NB4 (cell line): ENCODE results near the gene NFE2L1.

ENCODE experiments used
- DNase-seq: peaks from one replicate; pipeline ENCODE4 v3.0.0; 2010; ENCODE audit warnings: low read depth
- H3K4me3 ChIP-seq: one replicate; pipeline ENCODE4 v1.5.1; 2011; ENCODE audit warnings: mild to moderate bottlenecking, low read depth, low read length, moderate library complexity
- MYC ChIP-seq: IDR thresholded peaks from 2 replicates; pipeline ENCODE4 v1.6.1; 2011; ENCODE audit warnings: low read depth, low read length
- POLR2A ChIP-seq: IDR thresholded peaks from 2 replicates; pipeline ENCODE4 v1.6.1; 2011; ENCODE audit warnings: mild to moderate bottlenecking; ENCODE audit not compliant: insufficient read length; ENCODE audit errors: extremely low read depth
- TF ChIP-seq, protein P1 (sequence below): IDR thresholded peaks from one replicate; pipeline ENCODE4 v1.5.1; 2012; ENCODE audit warnings: low read depth, low read length
- TF ChIP-seq, protein P2 (sequence below): IDR thresholded peaks from 2 replicates; pipeline ENCODE4 v1.6.1; 2011; ENCODE audit warnings: low read depth, low read length

The NFE2L1 gene

GRCh38 chr17:48059125-48059668 lies 11.0 kb downstream of the NFE2L1 start:
- DNase-seq: no peak

DNA sequence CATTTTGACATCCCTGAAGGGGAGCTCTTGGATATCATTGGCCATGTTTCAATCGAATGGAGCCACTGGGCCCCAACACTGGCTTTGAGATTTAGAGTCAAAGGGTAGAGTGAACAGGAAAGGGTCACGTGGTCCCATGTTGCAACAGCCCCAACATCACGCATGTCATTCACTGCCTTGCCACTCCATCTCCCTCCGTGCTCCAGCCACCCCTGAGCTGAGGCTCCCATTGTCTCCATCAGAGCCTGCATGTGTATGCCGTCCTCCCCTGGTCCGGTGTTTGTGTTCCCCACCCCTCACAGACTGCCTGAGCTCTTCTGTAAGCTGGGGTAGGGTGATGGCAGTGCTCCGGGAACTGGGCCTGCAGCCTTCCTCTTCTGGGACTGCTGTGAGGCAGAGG lies 12.1 kb downstream of the NFE2L1 start:
- H3K4me3 ChIP-seq: no peak overlapping the region
- DNase-seq: no peak
- TF ChIP-seq POLR2A (no peak), MYC (no peak)
- TF ChIP-seq, protein P1, sequence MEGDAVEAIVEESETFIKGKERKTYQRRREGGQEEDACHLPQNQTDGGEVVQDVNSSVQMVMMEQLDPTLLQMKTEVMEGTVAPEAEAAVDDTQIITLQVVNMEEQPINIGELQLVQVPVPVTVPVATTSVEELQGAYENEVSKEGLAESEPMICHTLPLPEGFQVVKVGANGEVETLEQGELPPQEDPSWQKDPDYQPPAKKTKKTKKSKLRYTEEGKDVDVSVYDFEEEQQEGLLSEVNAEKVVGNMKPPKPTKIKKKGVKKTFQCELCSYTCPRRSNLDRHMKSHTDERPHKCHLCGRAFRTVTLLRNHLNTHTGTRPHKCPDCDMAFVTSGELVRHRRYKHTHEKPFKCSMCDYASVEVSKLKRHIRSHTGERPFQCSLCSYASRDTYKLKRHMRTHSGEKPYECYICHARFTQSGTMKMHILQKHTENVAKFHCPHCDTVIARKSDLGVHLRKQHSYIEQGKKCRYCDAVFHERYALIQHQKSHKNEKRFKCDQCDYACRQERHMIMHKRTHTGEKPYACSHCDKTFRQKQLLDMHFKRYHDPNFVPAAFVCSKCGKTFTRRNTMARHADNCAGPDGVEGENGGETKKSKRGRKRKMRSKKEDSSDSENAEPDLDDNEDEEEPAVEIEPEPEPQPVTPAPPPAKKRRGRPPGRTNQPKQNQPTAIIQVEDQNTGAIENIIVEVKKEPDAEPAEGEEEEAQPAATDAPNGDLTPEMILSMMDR: no peak
- TF ChIP-seq, protein P2, sequence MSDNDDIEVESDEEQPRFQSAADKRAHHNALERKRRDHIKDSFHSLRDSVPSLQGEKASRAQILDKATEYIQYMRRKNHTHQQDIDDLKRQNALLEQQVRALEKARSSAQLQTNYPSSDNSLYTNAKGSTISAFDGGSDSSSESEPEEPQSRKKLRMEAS: no peak

More at GRCh38 chr17:48059125-48059668, 11.0 kb downstream of the NFE2L1 start:
- H3K4me3 ChIP-seq: no peak overlapping the region
- TF ChIP-seq, protein P1: no peak
- TF ChIP-seq POLR2A (no peak), MYC (no peak)
- TF ChIP-seq, protein P2: no peak

DNA sequence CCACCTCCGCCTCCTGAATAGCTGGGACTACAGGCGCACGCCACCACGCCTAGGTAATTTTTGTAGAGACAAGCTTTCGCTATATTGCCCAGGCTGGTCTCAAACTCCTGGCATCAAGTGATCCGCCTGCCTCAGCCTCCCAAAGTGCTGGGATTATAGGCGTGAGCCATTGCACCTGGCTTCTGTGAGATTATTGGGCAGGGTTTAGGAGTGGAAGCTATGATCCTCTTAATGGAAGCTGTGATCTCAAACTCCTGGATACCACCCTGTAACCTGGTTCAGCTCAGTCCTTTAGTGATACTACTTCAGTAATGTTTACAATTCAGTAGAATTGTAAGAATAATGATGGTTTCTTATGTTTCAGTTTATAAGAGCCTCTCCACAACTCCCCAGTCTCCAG lies 14.1 kb downstream of the NFE2L1 start:
- no peak overlapping the region for H3K4me3 ChIP-seq
- DNase-seq: no peak
- TF ChIP-seq, protein P1: no peak
- TF ChIP-seq POLR2A: no peak
- no peak for TF ChIP-seq MYC
- TF ChIP-seq, protein P2: no peak

DNA sequence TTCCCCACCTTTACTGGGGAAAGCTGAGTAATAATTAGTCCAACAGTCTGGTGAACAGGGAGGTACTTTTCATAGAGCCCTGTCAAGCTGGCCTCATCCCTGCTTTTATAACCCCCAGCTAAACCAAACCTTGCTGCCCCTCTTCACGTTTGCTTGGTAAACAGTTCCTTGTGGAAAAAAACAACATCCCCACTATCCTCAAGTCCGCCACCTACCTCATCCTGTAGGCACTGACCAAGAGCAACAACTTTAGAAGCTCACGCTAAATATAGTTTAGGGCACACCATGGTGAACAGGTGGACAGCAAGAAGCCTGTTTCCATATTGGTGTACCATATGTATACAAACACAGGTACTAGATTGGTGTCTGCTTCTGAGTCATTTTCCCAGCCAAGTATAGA lies 16.5 kb downstream of the NFE2L1 start:
- no peak overlapping the region for H3K4me3 ChIP-seq
- no peak for DNase-seq
- TF ChIP-seq POLR2A: no peak

DNA sequence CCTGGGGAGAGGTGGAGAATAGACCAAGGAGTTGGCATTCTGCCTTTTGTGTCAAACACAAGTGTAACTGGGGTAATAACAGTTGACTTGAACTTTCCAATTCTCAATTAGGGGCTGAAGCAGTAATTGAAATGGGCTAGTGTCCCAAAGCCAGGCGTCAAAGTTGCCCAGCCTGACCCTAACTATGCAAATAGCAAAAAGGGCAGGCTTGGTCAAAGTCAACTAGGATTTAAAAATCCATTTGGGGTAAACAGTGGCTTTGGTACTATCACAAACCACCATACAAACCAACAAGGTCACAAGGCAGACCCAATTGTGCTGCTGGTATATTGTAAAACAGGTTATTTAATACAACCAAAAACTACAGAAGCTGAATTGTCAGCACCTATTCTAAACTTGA lies 18.0 kb downstream of the NFE2L1 start:
- TF ChIP-seq, protein P2: no peak
- no peak for TF ChIP-seq POLR2A
- TF ChIP-seq, protein P1: no peak
- no peak for TF ChIP-seq MYC
- H3K4me3 ChIP-seq: no peak overlapping the region
- no peak for DNase-seq

GRCh38 chr17:48066656-48067055 lies 18.5 kb downstream of the NFE2L1 start:
- no peak overlapping the region for H3K4me3 ChIP-seq
- TF ChIP-seq, protein P2: no peak
- no peak for TF ChIP-seq MYC
- TF ChIP-seq, protein P1: no peak
- no peak for TF ChIP-seq POLR2A
- DNase-seq: no peak
